Activated naive CD4-positive, alpha-beta T cell treated with anti-CD3 and anti-CD28 coated beads, Interleukin-2, amount 10 ng/mL, durations not matched to agents 7 days and 5 days (primary cell): Measurements from ENCODE around the gene PDZD4.

Experiments
- CTCF ChIA-PET: fragments of 350-600 bp; sonication (Branson Sonifier 250); formaldehyde crosslinking; loops from one replicate; lab custom pipeline; 2021; ENCODE audit warnings: antibody characterized with exemption; lab: Charles Lee
- DNase-seq: peaks from one replicate; pipeline ENCODE4 v3.0.0-alpha.2; 2020
- H3K27ac Mint-ChIP-seq: one replicate; pipeline ENCODE4 v1.8.0; 2021; ENCODE audit warnings: mild to moderate bottlenecking, moderate library complexity, mixed read lengths
- H3K27me3 Mint-ChIP-seq: one replicate; pipeline ENCODE4 v1.8.0; 2021; ENCODE audit warnings: mild to moderate bottlenecking, mixed read lengths
- H3K36me3 Mint-ChIP-seq: one replicate; pipeline ENCODE4 v1.8.0; 2021; ENCODE audit warnings: mixed read lengths
- H3K4me1 Mint-ChIP-seq: one replicate; pipeline ENCODE4 v1.8.0; 2021; ENCODE audit warnings: mixed read lengths
- H3K4me3 Mint-ChIP-seq: one replicate; pipeline ENCODE4 v1.8.0; 2021; ENCODE audit warnings: mild to moderate bottlenecking, moderate library complexity, mixed read lengths
- H3K9me3 Mint-ChIP-seq: one replicate; pipeline ENCODE4 v1.8.0; 2021; ENCODE audit warnings: mixed read lengths

PDZD4 gene

GRCh38 chrX:153829799-153830639 lies at the start of gene PDZD4:
TSS of gene PDZD4 (minus strand) at chrX:153830544. CDS start at chrX:153830298, 246 bp downstream.
- no peak within 1 kb of the TSS for H3K27ac Mint-ChIP-seq
- H3K4me1 Mint-ChIP-seq: peaks cover 17% of the 10 kb centered on the region
- peaks cover 68% of the 10 kb centered on the region for H3K27me3 Mint-ChIP-seq
- peak within 1 kb of the TSS; percentile 26 for H3K4me3 Mint-ChIP-seq
- no peaks in the 10 kb centered on the region for H3K36me3 Mint-ChIP-seq
- CTCF ChIA-PET: no interaction called here
- DNase-seq: peak; percentile 23
- H3K9me3 Mint-ChIP-seq: no peaks in the 10 kb centered on the region

GRCh38 chrX:153879741-153880439 lies 49.5 kb upstream of the PDZD4 start:
- no peaks in the 10 kb centered on the region for H3K36me3 Mint-ChIP-seq
- no peak for DNase-seq
- peaks cover 79% of the 10 kb centered on the region for H3K27me3 Mint-ChIP-seq
- CTCF ChIA-PET: no interaction called here
- H3K9me3 Mint-ChIP-seq: no peaks in the 10 kb centered on the region
- H3K4me3 Mint-ChIP-seq: no peak overlapping the region
- H3K27ac Mint-ChIP-seq: no peak overlapping the region
- H3K4me1 Mint-ChIP-seq: peaks cover 23% of the 10 kb centered on the region

- Mint-ChIP-seq H3K4me3 (no peak overlapping the region), H3K9me3 (no peaks in the 10 kb centered on the region), H3K27me3 (peaks cover 78% of the 10 kb centered on the region), H3K27ac (no peak overlapping the region), H3K36me3 (no peaks in the 10 kb centered on the region), H3K4me1 (peaks cover 20% of the 10 kb centered on the region)
- CTCF ChIA-PET: interaction anchor here (1.0 to 1.2 kb wide), 2 partner anchors 43 to 87 kb away, joined by 3 read pairs; no protein-coding TSS in a partner anchor
- DNase-seq: no peak
Measured at GRCh38 chrX:153878969-153879653, 48.8 kb upstream of the PDZD4 start.

GRCh38 chrX:153878345-153878744 lies 48.0 kb upstream of the PDZD4 start:
- H3K4me1 Mint-ChIP-seq: peaks cover 20% of the 10 kb centered on the region
- CTCF ChIA-PET: interaction anchor here (1.0 to 1.2 kb wide), 2 partner anchors 43 to 86 kb away, joined by 3 read pairs; no protein-coding TSS in a partner anchor
- H3K36me3 Mint-ChIP-seq: no peaks in the 10 kb centered on the region
- peaks cover 79% of the 10 kb centered on the region for H3K27me3 Mint-ChIP-seq
- no peak for DNase-seq
- no peaks in the 10 kb centered on the region for H3K9me3 Mint-ChIP-seq
- no peak overlapping the region for H3K27ac Mint-ChIP-seq
- no peak overlapping the region for H3K4me3 Mint-ChIP-seq

GRCh38 chrX:153877571-153878261 lies 47.4 kb upstream of the PDZD4 start:
- CTCF ChIA-PET: interaction anchor here (1.2 kb wide), 1 partner anchor 86 kb away, joined by 3 read pairs; no protein-coding TSS in a partner anchor
- Mint-ChIP-seq H3K9me3 (no peaks in the 10 kb centered on the region), H3K36me3 (no peaks in the 10 kb centered on the region), H3K4me3 (no peak overlapping the region), H3K4me1 (peaks cover 20% of the 10 kb centered on the region), H3K27ac (no peak overlapping the region), H3K27me3 (peaks cover 79% of the 10 kb centered on the region)
- no peak for DNase-seq

GRCh38 chrX:153876112-153876491 lies 45.8 kb upstream of the PDZD4 start:
- Mint-ChIP-seq H3K36me3 (no peaks in the 10 kb centered on the region), H3K9me3 (no peaks in the 10 kb centered on the region), H3K4me3 (no peak overlapping the region), H3K4me1 (peaks cover 20% of the 10 kb centered on the region), H3K27ac (no peak overlapping the region), H3K27me3 (peaks cover 77% of the 10 kb centered on the region)
- DNase-seq: no peak
- CTCF ChIA-PET: no interaction called here

- Mint-ChIP-seq H3K9me3 (no peaks in the 10 kb centered on the region), H3K27ac (no peak overlapping the region), H3K4me1 (peaks cover 20% of the 10 kb centered on the region), H3K36me3 (no peaks in the 10 kb centered on the region), H3K4me3 (no peak overlapping the region), H3K27me3 (peaks cover 74% of the 10 kb centered on the region)
- peak; percentile 76 for DNase-seq
- CTCF ChIA-PET: no interaction called here
Measured at GRCh38 chrX:153875391-153876111, 45.2 kb upstream of the PDZD4 start.

GRCh38 chrX:153874366-153875125 lies 44.2 kb upstream of the PDZD4 start:
- Mint-ChIP-seq H3K27me3 (peaks cover 67% of the 10 kb centered on the region), H3K4me1 (peaks cover 20% of the 10 kb centered on the region), H3K9me3 (no peaks in the 10 kb centered on the region), H3K27ac (no peak overlapping the region), H3K36me3 (no peaks in the 10 kb centered on the region), H3K4me3 (no peak overlapping the region)
- CTCF ChIA-PET: no interaction called here
- DNase-seq: no peak

GRCh38 chrX:153874085-153874365 lies 43.7 kb upstream of the PDZD4 start:
- Mint-ChIP-seq H3K27me3 (peaks cover 61% of the 10 kb centered on the region), H3K36me3 (no peaks in the 10 kb centered on the region), H3K4me3 (no peak overlapping the region), H3K4me1 (peaks cover 16% of the 10 kb centered on the region), H3K9me3 (no peaks in the 10 kb centered on the region), H3K27ac (no peak overlapping the region)
- no peak for DNase-seq
- CTCF ChIA-PET: no interaction called here

- H3K4me3 Mint-ChIP-seq: no peak overlapping the region
- peaks cover 56% of the 10 kb centered on the region for H3K27me3 Mint-ChIP-seq
- CTCF ChIA-PET: no interaction called here
- H3K36me3 Mint-ChIP-seq: no peaks in the 10 kb centered on the region
- H3K9me3 Mint-ChIP-seq: no peaks in the 10 kb centered on the region
- H3K4me1 Mint-ChIP-seq: peaks cover 12% of the 10 kb centered on the region
- no peak for DNase-seq
- no peak overlapping the region for H3K27ac Mint-ChIP-seq
Measured at GRCh38 chrX:153873282-153874084, 43.1 kb upstream of the PDZD4 start.

GRCh38 chrX:153871946-153872878 lies 41.9 kb upstream of the PDZD4 start:
- peaks cover 43% of the 10 kb centered on the region for H3K27me3 Mint-ChIP-seq
- H3K27ac Mint-ChIP-seq: no peak overlapping the region
- H3K4me1 Mint-ChIP-seq: no peaks in the 10 kb centered on the region
- CTCF ChIA-PET: no interaction called here
- no peaks in the 10 kb centered on the region for H3K9me3 Mint-ChIP-seq
- no peak overlapping the region for H3K4me3 Mint-ChIP-seq
- H3K36me3 Mint-ChIP-seq: no peaks in the 10 kb centered on the region
- DNase-seq: no peak

- H3K27me3 Mint-ChIP-seq: peaks cover 43% of the 10 kb centered on the region
- CTCF ChIA-PET: no interaction called here
- no peak overlapping the region for H3K4me3 Mint-ChIP-seq
- no peak for DNase-seq
- no peak overlapping the region for H3K27ac Mint-ChIP-seq
- no peaks in the 10 kb centered on the region for H3K36me3 Mint-ChIP-seq
- H3K4me1 Mint-ChIP-seq: no peaks in the 10 kb centered on the region
- H3K9me3 Mint-ChIP-seq: no peaks in the 10 kb centered on the region
Measured at GRCh38 chrX:153871451-153871850, 41.1 kb upstream of the PDZD4 start.
